Thoracic aorta (tissue), 2 donors: ENCODE data around the gene ATRN. TPM values are rescaled to one million over a fixed set of nuclear protein-coding genes. Genes with fewer than 3 reads are reported as not detected.

ENCODE experiments used
- ATAC-seq: fragments of 150-250 bp; one replicate; pipeline ENCODE4 v1.8.0; 2017; ENCODE audit warnings: low read depth; ENCODE audit not compliant: insufficient number of reproducible peaks, low FRiP score
- DNase-seq: peaks from one replicate; pipeline ENCODE4 v3.0.0-alpha.2; 2020; ENCODE audit warnings: low spot score
- H3K27ac ChIP-seq, 2 donors: fragments of 200-600 bp; sonication (generic); 1 replicate in 1 of 2; 2 replicates in 1 of 2; pipeline ENCODE4 v1.5.1; 2016; ENCODE audit warnings: mild to moderate bottlenecking in 2 of 2, moderate library complexity in 2 of 2
- H3K27me3 ChIP-seq: fragments of 200-600 bp; sonication (generic); replicated peaks from 2 replicates; pipeline ENCODE4 v1.6.0; 2016; ENCODE audit warnings: mild to moderate bottlenecking; ENCODE audit not compliant: insufficient read depth
- H3K36me3 ChIP-seq: fragments of 200-600 bp; sonication (generic); one replicate; pipeline ENCODE4 v1.5.1; 2016
- H3K4me1 ChIP-seq, 2 donors: fragments of 200-600 bp; sonication (generic); 1 replicate in 1 of 2; 2 replicates in 1 of 2; pipeline versions ENCODE4 v1.5.1 to v1.6.0; 2016; ENCODE audit warnings: low read depth in 2 of 2, mild to moderate bottlenecking in 1 of 2; ENCODE audit not compliant: control insufficient read depth in 1 of 2
- H3K4me3 ChIP-seq: fragments of 200-600 bp; sonication (generic); 2 replicates; pipeline ENCODE4 v1.5.1; 2016; ENCODE audit warnings: mild to moderate bottlenecking
- H3K9me3 ChIP-seq: fragments of 200-600 bp; sonication (generic); 2 replicates; pipeline ENCODE4 v1.5.1; 2016
- CTCF ChIP-seq: fragments of 200-600 bp; sonication (generic); IDR thresholded peaks from one replicate; pipeline ENCODE4 v1.5.1; 2019; ENCODE audit warnings: antibody characterized with exemption
- total RNA-seq, 2 donors: library from RNA; depleted of rRNA; stranded (reverse); fragments of >200 nt; gene quantifications; one replicate each; pipeline versions ENCODE4 v1.1.0 to v1.2.3, GENCODE V29; 2016

ATRN gene
- total RNA-seq, 2 donors from 2014 or later: 25.0 to 32.9 TPM

GRCh38 chr20:3635346-3635745 lies 164.5 kb downstream of the ATRN start:
- H3K36me3 ChIP-seq: peaks cover 8% of the 10 kb centered on the region
- no peaks in the 10 kb centered on the region for H3K27me3 ChIP-seq
- no peak for ATAC-seq
- no peaks in the 10 kb centered on the region for H3K9me3 ChIP-seq
- no peak for TF ChIP-seq CTCF
- H3K27ac ChIP-seq: no peak overlapping the region
- H3K4me1 ChIP-seq: no peaks in the 10 kb centered on the region
- H3K4me3 ChIP-seq: no peak overlapping the region
- DNase-seq: no peak

- peaks cover 20% of the 10 kb centered on the region for H3K36me3 ChIP-seq
Observed at GRCh38 chr20:3640259-3640658, 169.4 kb downstream of the ATRN start.

GRCh38 chr20:3645309-3646066 lies 174.7 kb downstream of the ATRN start:
- ATAC-seq (no peak), DNase-seq (no peak)
- TF ChIP-seq CTCF: no peak
- Histone ChIP-seq H3K27me3 (no peaks in the 10 kb centered on the region), H3K4me1 (no peaks in the 10 kb centered on the region), H3K27ac (no peak overlapping the region), H3K9me3 (no peaks in the 10 kb centered on the region), H3K4me3 (no peak overlapping the region), H3K36me3 (peaks cover 30% of the 10 kb centered on the region)

More at GRCh38 chr20:3640259-3640658, 169.4 kb downstream of the ATRN start:
- no peaks in the 10 kb centered on the region for H3K27me3 ChIP-seq
- no peak for TF ChIP-seq CTCF
- H3K4me1 ChIP-seq: no peaks in the 10 kb centered on the region
- H3K9me3 ChIP-seq: no peaks in the 10 kb centered on the region
- no peak overlapping the region for H3K27ac ChIP-seq
- no peak overlapping the region for H3K4me3 ChIP-seq
- DNase-seq: no peak
- ATAC-seq: no peak

- Histone ChIP-seq H3K4me1 (no peaks in the 10 kb centered on the region), H3K27me3 (no peaks in the 10 kb centered on the region), H3K27ac (no peak overlapping the region), H3K36me3 (peaks cover 30% of the 10 kb centered on the region), H3K4me3 (no peak overlapping the region), H3K9me3 (no peaks in the 10 kb centered on the region)
- ATAC-seq: no peak
- no peak for TF ChIP-seq CTCF
- DNase-seq: no peak
Observed at GRCh38 chr20:3646067-3646440, 175.2 kb downstream of the ATRN start.

- no peak overlapping the region for H3K27ac ChIP-seq
- ATAC-seq (no peak), DNase-seq (no peak)
- H3K9me3 ChIP-seq: no peaks in the 10 kb centered on the region
- H3K4me1 ChIP-seq: no peaks in the 10 kb centered on the region
- TF ChIP-seq CTCF: no peak
- H3K36me3 ChIP-seq: peaks cover 30% of the 10 kb centered on the region
- no peaks in the 10 kb centered on the region for H3K27me3 ChIP-seq
- no peak overlapping the region for H3K4me3 ChIP-seq
Observed at GRCh38 chr20:3646651-3647050, 175.8 kb downstream of the ATRN start.
